HepG2 (cell line): ENCODE results near the gene CTSA. TPM values are rescaled to one million over a fixed set of nuclear protein-coding genes. Genes with fewer than 3 reads are reported as not detected.
A peak's percentile ranks its signal among the peaks of the same experiment; 100 is the strongest.

Source experiments
- ATAC-seq: fragments of 200-7000 bp; cut with Tn5 transposase; 3 replicates; pipeline ENCODE4 v1.9.1; 2020; ENCODE audit warnings: mild to moderate bottlenecking, moderate library complexity
- BruUV-seq: library from RNA; stranded (reverse); fragments of 400-500 nt; replicated peaks from 2 replicates; lab custom pipeline; 2021; lab: Mats Ljungman, UMichigan
- CTCF ChIA-PET: fragments of 300-600 bp; formaldehyde crosslinking; extraction: SDS; loops from one replicate; lab custom pipeline; 2021; ENCODE audit warnings: low total read pairs, inconsistent platforms, low intra/inter-chr PET ratio; lab: Yijun Ruan, JAX
- POLR2A ChIA-PET: fragments of 350-600 bp; sonication (Branson Sonifier 250); formaldehyde crosslinking; loops from one replicate; lab custom pipeline; 2020; ENCODE audit warnings: antibody characterized with exemption, inconsistent platforms; lab: Yijun Ruan, JAX
- DNase-seq: peaks from one replicate; pipeline ENCODE4 v3.0.0-alpha.2; 2015; ENCODE audit warnings: low spot score
- FAIRE-seq: peaks from 3 replicates; lab custom pipeline; 2011; peaks lifted over from hg19 to GRCh38; lab: Jason Lieb, UNC
- H2AFZ ChIP-seq: one replicate; pipeline ENCODE4 v1.6.1; 2011; ENCODE audit warnings: low read length, inconsistent platforms
- H3K27ac ChIP-seq: fragments of 300-600 bp; 3 replicates; pipeline ENCODE4 v1.8.0; 2011; ENCODE audit warnings: mixed run types, mild to moderate bottlenecking, mixed read lengths, low read length, inconsistent platforms; ENCODE audit not compliant: insufficient read depth; ENCODE audit errors: extremely low read length
- H3K27me3 ChIP-seq, 2 experiments: fragments of 200-600 bp in 1 of 2; 2 replicates in 1 of 2; 3 replicates in 1 of 2; pipeline versions ENCODE4 v1.6.0 to v1.8.0; 2011; ENCODE audit warnings: low read length in 2 of 2, mild to moderate bottlenecking in 2 of 2, moderate library complexity in 2 of 2, inconsistent platforms in 1 of 2; ENCODE audit not compliant: insufficient read depth in 2 of 2, control insufficient read depth in 1 of 2
- H3K36me3 ChIP-seq, 2 experiments: fragments of 200-600 bp in 1 of 2; replicated peaks in 1 of 2; 2 replicates in 1 of 2; 3 replicates in 1 of 2; pipeline versions ENCODE4 v1.5.1 to v1.8.0; 2011; ENCODE audit warnings: low read length in 2 of 2, inconsistent platforms in 1 of 2; ENCODE audit not compliant: insufficient read depth in 2 of 2, control insufficient read depth in 1 of 2
- H3K4me1 ChIP-seq: 2 replicates; pipeline ENCODE4 v1.5.1; 2012; ENCODE audit warnings: low read length, inconsistent platforms; ENCODE audit not compliant: insufficient read depth
- H3K4me2 ChIP-seq: 2 replicates; pipeline ENCODE4 v1.6.0; 2011; ENCODE audit warnings: low read depth, low read length, inconsistent platforms
- H3K4me3 ChIP-seq, 3 experiments: fragments of 200-600 bp in 1 of 3; sonication (generic), shearing (Covaris generic) in 1 of 3; replicated peaks in 1 of 3; 2 replicates each; pipeline ENCODE4 v1.5.1; 2011 to 2016; ENCODE audit warnings: low read length in 3 of 3, inconsistent platforms in 2 of 3, low read depth in 2 of 3, mild to moderate bottlenecking in 2 of 3, control low read depth in 1 of 3, mixed read lengths in 1 of 3; ENCODE audit not compliant: insufficient read depth in 1 of 3
- H3K79me2 ChIP-seq: one replicate; pipeline ENCODE4 v1.6.1; 2011; ENCODE audit warnings: low read length, inconsistent platforms; ENCODE audit not compliant: insufficient read depth
- H3K9ac ChIP-seq: 2 replicates; pipeline ENCODE4 v1.6.0; 2011; ENCODE audit warnings: mild to moderate bottlenecking, low read depth, low read length, inconsistent platforms; ENCODE audit not compliant: insufficient read depth
- H3K9me3 ChIP-seq: 2 replicates; pipeline ENCODE4 v1.5.1; 2012; ENCODE audit warnings: mild to moderate bottlenecking, low read length
- H4K20me1 ChIP-seq: 2 replicates; pipeline ENCODE4 v1.6.0; 2011; ENCODE audit warnings: inconsistent platforms, mild to moderate bottlenecking, low read length, moderate library complexity; ENCODE audit not compliant: insufficient read depth
- NFIB ChIP-seq: sonication (generic); formaldehyde crosslinking; IDR thresholded peaks from 2 replicates; pipeline ENCODE4 v1.9.0; 2021; ENCODE audit warnings: missing genetic modification reagents, mild to moderate bottlenecking, borderline replicate concordance
- PTBP1 ChIP-seq: fragments of 200-400 bp; formaldehyde crosslinking; IDR thresholded peaks from 2 replicates; pipeline ENCODE4 v1.6.1; 2018; ENCODE audit warnings: low read length, low read depth; ENCODE audit not compliant: poor library complexity, severe bottlenecking
- SMYD3 ChIP-seq: sonication (generic); formaldehyde crosslinking; IDR thresholded peaks from 2 replicates; pipeline ENCODE4 v1.8.1; 2023; ENCODE audit warnings: mild to moderate bottlenecking, missing genetic modification reagents
- ZBTB10 ChIP-seq: sonication (generic); formaldehyde crosslinking; IDR thresholded peaks from 2 replicates; pipeline ENCODE4 v1.4.0; 2020; ENCODE audit warnings: missing genetic modification reagents, borderline replicate concordance
- ZFP41 ChIP-seq: sonication (generic); formaldehyde crosslinking; IDR thresholded peaks from 2 replicates; pipeline ENCODE4 v1.4.0; 2020; ENCODE audit warnings: mild to moderate bottlenecking, missing genetic modification reagents, borderline replicate concordance
- ZNF121 ChIP-seq: sonication (generic); formaldehyde crosslinking; IDR thresholded peaks from 2 replicates; pipeline ENCODE4 v1.5.0; 2020; ENCODE audit warnings: mild to moderate bottlenecking, missing genetic modification reagents
- ZNF552 ChIP-seq: sonication (generic); formaldehyde crosslinking; IDR thresholded peaks from 2 replicates; pipeline ENCODE4 v1.9.0; 2022; ENCODE audit warnings: missing genetic modification reagents, mild to moderate bottlenecking, borderline replicate concordance
- ZNF569 ChIP-seq: sonication (generic); formaldehyde crosslinking; IDR thresholded peaks from 2 replicates; pipeline ENCODE4 v1.5.0; 2020; ENCODE audit warnings: mild to moderate bottlenecking, missing genetic modification reagents, moderate library complexity, borderline replicate concordance
- ZNF792 ChIP-seq: IDR thresholded peaks from 2 replicates; pipeline ENCODE4 v1.6.1; 2016
- WGBS: methylation state at CpG from one replicate; pipeline ENCODE4 v1.1.6; 2017; ENCODE audit warnings: low lambda C conversion rate; 5-methylcytosine and 5-hydroxymethylcytosine counted together
- in situ Hi-C: cut with HindIII; loops from 2 replicates; pipeline ENCODE4 v1.10.0; 2017; ENCODE audit warnings: low pct_unique_long_range_greater_than_20kb; ENCODE audit not compliant: extremely low pct_ligation_motif_present
- intact Hi-C: fragments of 100-400 bp; cut with micrococcal nuclease; formaldehyde crosslinking; loops from one replicate; pipeline ENCODE4 v1.10.0; 2022; ENCODE audit not compliant: unreplicated experiment
- polyA plus RNA-seq, 8 experiments: library from polyadenylated mRNA; depleted of rRNA in 3 of 8; stranded (reverse) in 7 of 8; unstranded in 1 of 8; fragments of >200 nt; fragmentation: Illumina TruSeq in 4 of 8; extraction: Trizol in 4 of 8; gene quantifications; 2 replicates each; pipeline versions ENCODE4 v1.2.1 to v1.2.3, GENCODE V29; 2011 to 2016; ENCODE audit warnings: low read depth in 4 of 8, missing spikeins in 1 of 8, mixed read lengths in 1 of 8; ENCODE audit not compliant: insufficient read depth in 1 of 8
- total RNA-seq, 5 experiments: library from RNA; depleted of rRNA; stranded (reverse); fragments of >200 nt; fragmentation: Illumina TruSeq; extraction: Trizol; gene quantifications; 2 replicates each; pipeline ENCODE4 v1.2.3, GENCODE V29; 2016; ENCODE audit warnings: low read depth in 1 of 5
- TF ChIP-seq, protein P1 (sequence below): sonication (generic); formaldehyde crosslinking; IDR thresholded peaks from 2 replicates; pipeline ENCODE4 v1.8.0; 2022; ENCODE audit warnings: mild to moderate bottlenecking, missing genetic modification reagents, borderline replicate concordance
- TF ChIP-seq, protein P2 (sequence below): IDR thresholded peaks from 2 replicates; pipeline ENCODE4 v1.6.1; 2016; ENCODE audit warnings: missing genetic modification reagents, missing compliant biosample characterization
- TF ChIP-seq, protein P3 (sequence below): sonication (generic); formaldehyde crosslinking; IDR thresholded peaks from 2 replicates; pipeline ENCODE4 v1.4.0; 2020; ENCODE audit warnings: mild to moderate bottlenecking, missing genetic modification reagents, borderline replicate concordance
- TF ChIP-seq, protein P4 (sequence below): sonication (generic); formaldehyde crosslinking; conservative IDR thresholded peaks from 2 replicates; pipeline ENCODE4 v1.8.1; 2023; ENCODE audit warnings: missing genetic modification reagents

CTSA gene
- total and polyA plus RNA-seq, 2 of the 13 experiments (the other 11 are each of a cell fraction or from before 2014, with no cell fraction given), result 202 to 231 TPM

- TF ChIP-seq ZBTB10 (no peak), ZNF552 (no peak)
- TF ChIP-seq, protein P1, sequence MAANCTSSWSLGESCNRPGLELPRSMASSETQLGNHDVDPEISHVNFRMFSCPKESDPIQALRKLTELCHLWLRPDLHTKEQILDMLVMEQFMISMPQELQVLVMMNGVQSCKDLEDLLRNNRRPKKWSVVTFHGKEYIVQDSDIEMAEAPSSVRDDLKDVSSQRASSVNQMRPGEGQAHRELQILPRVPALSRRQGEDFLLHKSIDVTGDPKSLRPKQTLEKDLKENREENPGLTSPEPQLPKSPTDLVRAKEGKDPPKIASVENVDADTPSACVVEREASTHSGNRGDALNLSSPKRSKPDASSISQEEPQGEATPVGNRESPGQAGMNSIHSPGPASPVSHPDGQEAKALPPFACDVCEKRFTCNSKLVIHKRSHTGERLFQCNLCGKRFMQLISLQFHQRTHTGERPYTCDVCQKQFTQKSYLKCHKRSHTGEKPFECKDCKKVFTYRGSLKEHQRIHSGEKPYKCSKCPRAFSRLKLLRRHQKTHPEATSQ (CRISPR knock-in tag), result no peak
- TF ChIP-seq, protein P2, sequence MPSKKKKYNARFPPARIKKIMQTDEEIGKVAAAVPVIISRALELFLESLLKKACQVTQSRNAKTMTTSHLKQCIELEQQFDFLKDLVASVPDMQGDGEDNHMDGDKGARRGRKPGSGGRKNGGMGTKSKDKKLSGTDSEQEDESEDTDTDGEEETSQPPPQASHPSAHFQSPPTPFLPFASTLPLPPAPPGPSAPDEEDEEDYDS, result no peak
Observed at GRCh38 chr20:45913116-45913515, 22.0 kb downstream of the CTSA start (continued).

GRCh38 chr20:45917790-45918141, 26.6 kb downstream of the CTSA start:
- ChIA-PET POLR2A (interaction anchor here (1.1 to 5.0 kb wide), 10 partner anchors 8 to 84 kb away, joined by 4 to 78 read pairs (median 8); partner anchors contain the start of genes CTSA, NEURL2, PCIF1 and PLTP), CTCF (no interaction called here)
- peak overlapping the region in 1 of 3 experiments; percentile 9; a peak in 1 of 6 replicates for H3K4me3 ChIP-seq
- no peak overlapping the region for H2AFZ ChIP-seq
- no peak overlapping the region for H3K27ac ChIP-seq
- peaks cover 72% of the 10 kb centered on the region for H3K4me1 ChIP-seq
- in situ Hi-C loops, result no loop called here
- H3K9ac ChIP-seq, result no peak overlapping the region
- WGBS, result 21% methylated on average over 5 of the region's 5 CpGs
- DNase-seq, result no peak
- H3K27me3 ChIP-seq, result peaks cover 0 to 8% of the 10 kb centered on the region in 2 experiments; a peak in 2 of 5 replicates
- no peaks in the 10 kb centered on the region for H3K36me3 ChIP-seq
- peak overlapping the region; percentile 48 for H3K4me2 ChIP-seq
- FAIRE-seq, result no peak
- ATAC-seq, result no peak; the same call in 2 of the 3 replicates
- H3K9me3 ChIP-seq, result no peaks in the 10 kb centered on the region
- no peaks in the 10 kb centered on the region for H3K79me2 ChIP-seq
- intact Hi-C loops, result no loop called here
- H4K20me1 ChIP-seq, result no peaks in the 10 kb centered on the region
- no TSS peak for BruUV-seq
- TF ChIP-seq, protein P3, sequence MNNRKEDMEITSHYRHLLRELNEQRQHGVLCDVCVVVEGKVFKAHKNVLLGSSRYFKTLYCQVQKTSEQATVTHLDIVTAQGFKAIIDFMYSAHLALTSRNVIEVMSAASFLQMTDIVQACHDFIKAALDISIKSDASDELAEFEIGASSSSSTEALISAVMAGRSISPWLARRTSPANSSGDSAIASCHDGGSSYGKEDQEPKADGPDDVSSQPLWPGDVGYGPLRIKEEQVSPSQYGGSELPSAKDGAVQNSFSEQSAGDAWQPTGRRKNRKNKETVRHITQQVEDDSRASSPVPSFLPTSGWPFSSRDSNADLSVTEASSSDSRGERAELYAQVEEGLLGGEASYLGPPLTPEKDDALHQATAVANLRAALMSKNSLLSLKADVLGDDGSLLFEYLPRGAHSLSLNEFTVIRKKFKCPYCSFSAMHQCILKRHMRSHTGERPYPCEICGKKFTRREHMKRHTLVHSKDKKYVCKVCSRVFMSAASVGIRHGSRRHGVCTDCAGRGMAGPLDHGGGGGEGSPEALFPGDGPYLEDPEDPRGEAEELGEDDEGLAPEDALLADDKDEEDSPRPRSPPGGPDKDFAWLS (CRISPR knock-in tag), result no peak
- TF ChIP-seq ZNF569 (CRISPR knock-in tag), result no peak
- no peak for TF ChIP-seq PTBP1
- TF ChIP-seq ZNF121, result no peak
- no peak for TF ChIP-seq NFIB (CRISPR knock-in tag)
- TF ChIP-seq SMYD3, result no peak
- no peak for TF ChIP-seq ZNF792 (CRISPR knock-in tag)
- TF ChIP-seq, protein P4, sequence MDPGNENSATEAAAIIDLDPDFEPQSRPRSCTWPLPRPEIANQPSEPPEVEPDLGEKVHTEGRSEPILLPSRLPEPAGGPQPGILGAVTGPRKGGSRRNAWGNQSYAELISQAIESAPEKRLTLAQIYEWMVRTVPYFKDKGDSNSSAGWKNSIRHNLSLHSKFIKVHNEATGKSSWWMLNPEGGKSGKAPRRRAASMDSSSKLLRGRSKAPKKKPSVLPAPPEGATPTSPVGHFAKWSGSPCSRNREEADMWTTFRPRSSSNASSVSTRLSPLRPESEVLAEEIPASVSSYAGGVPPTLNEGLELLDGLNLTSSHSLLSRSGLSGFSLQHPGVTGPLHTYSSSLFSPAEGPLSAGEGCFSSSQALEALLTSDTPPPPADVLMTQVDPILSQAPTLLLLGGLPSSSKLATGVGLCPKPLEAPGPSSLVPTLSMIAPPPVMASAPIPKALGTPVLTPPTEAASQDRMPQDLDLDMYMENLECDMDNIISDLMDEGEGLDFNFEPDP (CRISPR knock-in tag), result no peak
- TF ChIP-seq ZFP41 (CRISPR knock-in tag), result no peak
